ENCODE data around the gene IL1RAPL1.

Gene IL1RAPL1

DNA sequence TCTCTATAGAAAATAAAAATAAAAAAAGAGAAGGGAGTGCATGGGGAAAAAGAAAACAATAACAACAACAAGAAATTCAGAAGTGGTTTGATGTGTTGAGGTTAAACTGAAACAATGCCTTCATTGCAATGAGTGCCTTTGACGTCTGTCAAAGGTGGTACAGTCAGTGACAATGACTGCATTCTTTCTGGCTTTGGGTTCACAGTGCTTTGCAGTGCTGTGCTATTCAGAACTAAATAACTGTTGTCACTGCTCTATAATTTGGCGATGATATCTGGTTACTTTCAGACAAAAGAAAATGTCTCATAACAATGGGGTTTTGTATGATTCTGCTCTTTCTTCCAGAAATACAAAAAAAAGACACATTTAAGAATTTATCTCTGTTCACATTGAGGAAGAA, 1139.6 kb downstream of the IL1RAPL1 start:
- DNase-seq (ENCODE audit: low spot score), result no peak
- FAIRE-seq, result no peak

DNA sequence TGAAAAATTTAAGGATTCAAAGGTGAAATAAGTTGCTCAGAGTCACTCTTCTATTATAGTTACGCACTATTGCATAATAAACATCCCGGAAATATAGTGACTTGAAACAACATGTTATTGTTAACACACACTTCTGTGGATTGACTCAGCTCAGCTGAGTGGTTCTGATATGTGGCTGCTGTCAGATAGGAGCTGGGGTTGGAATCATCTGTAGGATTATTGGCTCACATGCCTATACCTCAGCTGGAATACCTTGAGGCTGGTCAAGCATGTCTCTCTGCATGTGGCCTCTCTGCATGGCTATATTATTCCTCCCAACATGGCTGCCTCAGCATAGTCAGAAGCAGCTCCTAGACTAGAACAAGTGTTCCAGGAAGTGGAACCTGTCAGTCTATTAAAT, 1141.4 kb downstream of the IL1RAPL1 start:
- no peak for FAIRE-seq

DNA sequence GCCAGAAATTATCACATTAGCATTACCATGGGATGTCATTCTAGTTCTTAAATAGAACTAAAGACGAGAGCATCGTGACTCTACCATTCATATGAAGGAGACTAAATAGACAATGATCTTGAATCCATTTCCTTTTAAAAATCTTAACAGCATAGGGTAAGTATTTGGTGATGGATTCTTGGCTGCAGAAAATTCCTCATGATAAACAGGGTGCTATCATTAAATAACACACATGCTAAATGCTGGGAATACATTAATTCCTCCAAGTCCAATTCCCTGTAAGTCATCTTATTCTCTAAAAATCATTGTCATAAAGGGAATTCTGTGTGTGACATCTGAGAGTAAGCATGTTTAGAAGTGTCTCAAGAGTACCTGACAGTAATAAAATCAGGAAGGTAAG, 1157.7 kb downstream of the IL1RAPL1 start:
- DNase-seq (ENCODE audit: low spot score), result no peak
- FAIRE-seq, result no peak

More for the DNA sequence above, 1141.4 kb downstream of the IL1RAPL1 start:
- no peak for DNase-seq (ENCODE audit: low spot score)

DNA sequence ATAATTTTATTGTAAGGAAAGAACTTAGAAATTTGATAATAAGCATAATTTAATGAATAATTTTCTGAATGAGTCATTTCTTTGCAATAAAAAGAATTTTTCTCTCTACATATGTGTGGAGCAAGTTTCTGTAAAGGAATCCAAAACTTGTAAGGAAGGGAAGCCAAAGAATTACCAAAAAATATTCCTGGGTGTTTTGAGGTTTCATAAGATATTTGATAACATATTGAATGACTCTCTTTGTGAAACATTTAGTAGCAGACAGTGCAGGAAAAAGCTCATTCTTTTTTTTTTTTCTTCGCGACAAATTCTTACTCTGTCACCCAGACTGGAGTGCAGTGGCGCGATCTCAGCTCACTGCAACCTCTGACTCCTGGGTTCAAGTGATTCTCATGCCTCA, 1159.1 kb downstream of the IL1RAPL1 start:
- FAIRE-seq (no peak), DNase-seq (ENCODE audit: low spot score) (no peak)

DNA sequence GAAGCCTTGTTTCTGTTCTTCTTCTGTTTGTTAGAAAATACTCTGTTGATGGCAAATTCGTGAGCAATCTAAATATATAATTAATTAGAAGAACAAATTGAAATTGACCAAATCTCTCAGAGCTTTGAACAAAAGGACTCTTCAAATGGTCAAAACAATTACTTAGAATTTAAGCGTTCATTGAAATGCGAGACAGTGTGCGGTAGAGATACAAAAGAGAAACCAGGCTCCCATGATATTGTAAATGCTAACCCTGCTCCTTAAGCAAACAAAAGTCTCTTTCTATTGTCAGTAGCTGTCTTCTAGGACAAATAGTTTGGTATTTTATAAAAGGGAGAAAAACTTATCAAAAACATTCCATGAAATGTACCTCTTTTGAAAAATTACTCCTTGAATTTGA, 1174.8 kb downstream of the IL1RAPL1 start:
- no peak for FAIRE-seq
- DNase-seq (ENCODE audit: low spot score), result no peak

DNA sequence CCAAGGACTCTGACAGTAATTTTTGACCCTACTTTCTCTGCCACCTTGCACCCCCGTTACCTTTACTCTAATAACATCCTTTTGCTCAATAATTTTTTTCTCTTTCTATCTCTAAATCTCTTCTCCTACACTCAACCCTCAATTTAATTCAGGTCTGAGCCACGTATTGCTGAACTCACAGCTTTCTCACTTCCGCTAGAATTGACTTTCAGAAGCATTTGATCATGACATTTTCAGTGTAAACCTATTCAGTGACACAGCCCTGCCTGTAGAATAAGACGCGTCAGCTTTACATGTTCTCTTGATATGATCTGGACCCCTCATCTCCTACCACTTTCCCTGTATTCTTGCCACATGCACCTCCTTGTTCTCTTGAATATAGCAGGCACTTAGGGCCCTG, 1188.6 kb downstream of the IL1RAPL1 start:
- FAIRE-seq, result no peak
- DNase-seq (ENCODE audit: low spot score), result no peak

DNA sequence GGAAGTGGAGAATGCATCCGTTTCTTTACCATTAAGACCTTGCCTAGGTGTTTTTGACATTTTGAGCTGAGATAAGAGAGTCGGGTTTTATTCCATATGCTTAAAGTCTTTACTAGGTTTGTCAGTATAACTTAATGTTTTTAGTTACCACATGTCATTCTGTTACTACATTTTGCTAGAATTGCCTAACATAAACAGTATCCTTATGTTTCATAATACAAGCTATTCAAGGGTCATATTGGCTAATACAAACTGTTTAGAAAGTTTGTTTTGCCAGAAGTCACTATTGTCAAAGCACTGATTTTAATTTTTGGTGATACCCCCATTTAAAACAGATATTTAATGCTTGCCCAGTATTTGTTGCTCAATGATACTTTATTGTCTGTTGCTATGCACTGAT, 1200.4 kb downstream of the IL1RAPL1 start:
- no peak for FAIRE-seq

DNA sequence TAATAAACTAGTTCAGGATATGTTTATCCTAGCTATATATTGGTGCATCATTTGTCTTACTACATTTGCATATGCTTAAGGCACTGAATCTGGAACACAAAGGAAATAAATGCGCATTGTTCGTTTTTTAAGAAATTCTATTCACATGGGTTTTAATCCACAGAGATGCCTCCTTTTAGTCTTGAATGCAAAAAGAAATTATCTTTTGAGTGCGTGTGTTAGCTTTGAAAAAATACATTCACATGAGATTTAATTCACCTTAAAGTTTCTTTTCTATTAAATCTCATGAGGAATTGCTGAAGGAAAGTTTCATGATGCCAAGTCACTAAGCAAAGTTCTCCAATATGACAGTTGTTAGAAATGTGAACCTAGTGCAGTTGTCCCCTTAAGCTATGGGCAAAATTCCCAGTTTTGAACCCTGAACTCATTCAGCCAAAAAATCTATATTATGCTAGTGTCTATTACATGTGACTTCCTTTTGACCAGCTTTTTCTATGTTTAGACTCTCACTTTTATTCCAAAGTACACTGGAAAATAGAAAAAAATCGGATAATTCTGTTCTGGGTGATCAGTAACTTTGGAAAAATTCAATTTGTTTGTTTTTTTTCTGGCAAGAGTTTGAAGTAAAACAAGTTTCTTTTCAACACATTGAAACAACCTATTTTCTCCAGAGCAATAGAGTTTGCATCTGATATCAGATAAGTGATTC, 1201.9 kb downstream of the IL1RAPL1 start:
- FAIRE-seq, result no peak
- no peak for DNase-seq (ENCODE audit: low spot score)

More for the DNA sequence above, 1200.4 kb downstream of the IL1RAPL1 start:
- no peak for DNase-seq (ENCODE audit: low spot score)

DNA sequence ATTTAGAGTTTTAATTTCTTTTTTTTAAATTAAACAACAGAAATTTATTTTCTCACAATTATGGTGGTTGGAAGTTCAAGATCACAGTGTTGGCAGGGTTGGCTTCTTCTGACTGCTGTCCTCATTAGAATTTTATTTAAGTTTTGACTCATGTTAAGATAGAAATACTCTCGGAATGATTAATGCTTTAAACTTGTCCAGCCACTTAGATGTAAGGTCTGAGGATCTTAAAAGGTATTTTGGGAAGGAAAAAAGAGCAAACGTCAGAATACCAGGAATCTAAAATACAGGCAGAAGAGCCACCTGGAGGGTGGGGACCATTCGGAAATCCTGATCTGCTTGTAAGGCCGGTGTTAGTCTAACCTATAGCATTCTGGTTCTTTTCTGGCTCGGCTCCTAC, 1205.1 kb downstream of the IL1RAPL1 start:
- FAIRE-seq (no peak), DNase-seq (ENCODE audit: low spot score) (no peak)

DNA sequence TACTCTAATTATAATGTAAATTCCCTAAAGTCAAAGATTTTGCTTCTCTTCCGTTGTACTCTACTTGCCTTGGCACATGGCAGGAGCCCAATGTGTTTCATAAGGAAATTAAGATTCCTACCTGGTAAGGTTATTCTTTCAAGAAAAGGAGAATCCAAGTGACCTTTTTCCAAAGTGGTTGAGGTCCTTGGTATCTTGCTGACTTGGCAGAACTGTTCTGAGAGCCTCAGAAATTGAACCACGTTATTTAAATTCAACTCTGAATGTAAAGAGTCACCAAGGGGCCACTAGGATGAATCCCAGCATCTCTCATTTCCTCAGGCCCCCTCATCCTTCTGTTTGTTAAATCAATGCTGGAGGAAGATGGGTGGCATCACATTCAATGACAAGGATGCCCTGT, 1209.9 kb downstream of the IL1RAPL1 start:
- DNase-seq (ENCODE audit: low spot score), result no peak
- FAIRE-seq, result no peak

DNA sequence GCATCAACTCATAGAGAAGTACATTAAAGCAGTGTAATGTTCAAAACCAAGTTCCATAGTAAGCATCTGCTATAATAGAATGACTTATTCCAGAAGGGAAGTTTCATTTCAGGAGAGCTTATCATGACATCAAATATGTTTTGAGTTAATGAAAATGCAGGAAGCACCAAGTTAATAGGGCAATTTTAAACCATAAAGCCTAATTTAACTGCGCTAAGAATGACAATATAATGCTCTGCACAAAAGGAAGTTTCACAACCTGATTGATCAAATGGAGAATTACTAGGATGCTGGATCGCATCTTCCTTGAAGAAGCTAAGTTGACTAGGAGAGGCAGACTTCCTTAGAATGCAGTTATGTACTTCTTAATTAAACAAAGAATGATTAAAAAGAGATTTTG, 1211.2 kb downstream of the IL1RAPL1 start:
- DNase-seq (ENCODE audit: low spot score), result no peak
- FAIRE-seq, result no peak

DNA sequence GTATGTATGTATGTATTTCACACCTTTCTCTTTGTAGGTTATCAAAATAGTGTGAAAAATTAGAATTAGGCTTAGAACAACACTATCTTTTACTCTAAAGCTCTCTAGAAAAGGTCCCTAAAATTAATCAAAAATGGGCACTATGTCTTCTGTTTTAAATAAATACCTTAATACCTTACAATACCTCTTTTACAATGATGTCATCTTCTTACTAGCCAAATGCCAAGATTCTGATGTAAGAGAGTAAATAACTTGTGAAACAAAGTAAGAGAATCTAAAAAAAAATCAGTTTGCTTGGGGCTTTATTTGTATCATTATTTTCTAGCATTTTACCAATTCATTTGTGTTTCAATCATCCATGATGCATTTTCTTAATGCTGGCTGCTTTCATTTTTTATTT, 1225.9 kb downstream of the IL1RAPL1 start:
- DNase-seq (ENCODE audit: low spot score), result no peak
- no peak for FAIRE-seq

DNA sequence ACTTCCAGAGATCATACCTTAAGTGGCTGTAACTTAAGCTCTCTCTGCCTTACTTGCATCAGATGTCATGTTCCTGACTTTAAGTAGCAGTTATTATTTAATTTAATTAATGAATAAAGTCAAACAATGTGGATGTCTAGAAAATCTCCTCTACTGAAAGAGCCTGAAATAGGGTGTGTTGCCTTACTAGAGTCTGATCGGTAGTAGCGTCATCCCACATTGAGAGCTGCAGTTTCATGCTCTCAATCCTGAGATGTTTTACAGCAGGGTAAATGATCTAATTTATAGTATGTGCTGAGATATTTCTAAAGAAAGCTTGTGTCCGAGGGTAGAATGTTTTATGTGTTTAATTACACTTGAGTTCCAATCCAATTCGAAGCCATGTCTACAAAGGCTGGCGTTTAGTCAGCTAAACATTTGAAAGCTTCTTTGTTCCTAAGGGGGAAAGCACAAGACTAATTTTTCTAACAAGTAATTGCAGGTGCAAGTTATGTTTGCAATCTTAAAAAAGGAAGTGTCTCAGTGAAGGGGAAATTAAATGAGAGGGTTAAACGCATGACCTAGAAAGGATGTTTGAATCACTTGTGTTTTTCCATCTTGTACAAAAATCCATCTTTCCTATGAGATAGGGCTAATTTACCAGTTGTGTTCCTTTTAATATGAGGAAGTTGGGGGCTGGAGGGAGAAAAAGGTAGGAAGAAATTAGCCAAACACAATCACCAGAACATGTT, 1237.1 kb downstream of the IL1RAPL1 start:
- FAIRE-seq (no peak), DNase-seq (ENCODE audit: low spot score) (no peak)

DNA sequence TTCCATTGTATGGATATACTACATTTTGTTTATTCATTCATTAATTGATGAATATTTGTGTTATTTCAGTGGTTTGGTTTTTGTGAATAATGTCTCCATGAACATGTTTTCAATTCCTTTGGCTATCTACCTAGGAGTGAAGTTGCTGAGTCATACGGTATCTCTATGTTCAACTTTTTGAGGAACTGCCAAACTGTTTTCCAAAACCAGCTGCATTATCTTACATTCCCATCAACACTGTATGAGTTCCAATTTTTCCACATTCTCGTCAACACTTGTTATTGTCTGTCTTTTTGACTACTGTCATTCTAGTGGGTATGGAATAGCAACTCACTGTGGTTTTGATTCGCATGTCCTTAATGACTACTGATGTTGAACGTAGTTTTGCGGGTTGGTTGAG, 1239.5 kb downstream of the IL1RAPL1 start:
- FAIRE-seq (no peak), DNase-seq (ENCODE audit: low spot score) (no peak)

DNA sequence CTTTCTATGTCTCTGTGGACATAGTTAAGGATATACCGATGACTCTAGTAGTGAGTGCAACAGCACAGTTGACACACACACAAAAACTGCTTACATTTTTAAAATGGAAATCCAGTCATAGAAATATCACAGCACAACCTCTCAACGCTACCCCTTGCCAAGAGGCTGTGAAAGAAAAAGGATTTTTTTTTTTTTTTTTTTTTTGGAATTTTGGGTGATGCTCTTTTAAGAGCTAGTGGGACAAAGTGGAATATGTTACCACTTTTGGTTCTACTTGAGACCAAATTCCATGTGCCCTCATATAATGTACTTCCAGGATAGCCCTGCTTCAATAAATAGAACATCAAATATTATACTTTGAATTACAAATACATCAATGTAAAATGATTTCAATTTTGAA, 1247.1 kb downstream of the IL1RAPL1 start:
- no peak for FAIRE-seq

DNA sequence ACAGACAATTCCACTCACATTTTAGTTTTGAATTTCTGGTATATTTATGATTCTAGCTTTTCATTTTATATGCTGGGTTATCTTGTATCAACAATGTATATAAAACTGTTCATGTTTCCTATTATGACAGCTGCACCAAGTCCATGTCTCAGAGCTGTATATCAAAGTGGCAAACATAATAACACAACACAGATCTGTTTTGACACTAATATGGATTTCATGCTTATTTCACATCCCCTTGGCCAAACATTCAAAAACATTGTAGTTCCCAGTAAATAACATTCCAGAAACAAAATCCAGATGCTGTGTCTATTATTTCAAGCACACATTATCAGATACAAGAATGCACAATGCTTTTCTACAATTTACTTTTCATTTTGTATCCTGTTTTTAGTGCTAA, 1247.5 kb downstream of the IL1RAPL1 start:
- FAIRE-seq, result no peak
- no peak for DNase-seq (ENCODE audit: low spot score)

More for the DNA sequence above, 1247.1 kb downstream of the IL1RAPL1 start:
- DNase-seq (ENCODE audit: low spot score), result no peak

DNA sequence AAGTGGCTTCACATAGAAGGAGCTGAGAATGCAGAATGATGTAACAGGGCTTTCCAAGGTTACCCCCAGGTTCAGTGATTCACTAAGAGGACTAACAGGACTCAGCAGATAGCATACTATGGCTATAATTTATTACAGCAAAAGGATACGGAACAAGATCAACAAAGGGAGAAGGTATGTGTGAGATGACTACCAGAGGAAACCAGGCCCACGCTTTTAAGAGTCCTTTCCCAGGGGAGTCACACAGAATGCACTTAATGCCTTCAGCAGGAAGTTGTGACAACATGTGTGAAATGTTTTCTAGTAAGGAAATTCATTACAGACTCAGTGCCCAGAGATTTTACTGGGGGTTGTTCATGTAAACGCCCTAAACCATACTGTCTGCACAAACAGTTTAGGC, 1254.5 kb downstream of the IL1RAPL1 start:
- DNase-seq (ENCODE audit: low spot score) (no peak), FAIRE-seq (no peak)

DNA sequence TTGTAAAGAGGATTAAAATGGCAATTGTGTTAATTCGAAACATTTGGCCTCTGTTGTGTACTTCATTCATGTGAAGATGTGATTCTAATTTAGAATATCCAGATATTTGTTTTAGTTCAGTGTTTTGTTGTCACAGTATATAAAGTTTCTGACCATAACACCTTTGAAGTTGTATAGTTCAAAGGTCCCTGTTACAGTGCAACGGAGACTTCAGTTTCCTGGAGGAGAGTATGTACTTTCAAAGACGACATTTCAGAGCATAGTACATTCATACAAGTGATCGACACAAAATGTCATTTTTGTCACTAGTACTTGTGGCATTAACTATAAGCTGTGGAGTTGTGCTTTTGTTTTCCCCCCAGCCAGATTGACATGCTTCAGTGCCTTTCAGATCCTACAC, 1255.3 kb downstream of the IL1RAPL1 start:
- no peak for FAIRE-seq

DNA sequence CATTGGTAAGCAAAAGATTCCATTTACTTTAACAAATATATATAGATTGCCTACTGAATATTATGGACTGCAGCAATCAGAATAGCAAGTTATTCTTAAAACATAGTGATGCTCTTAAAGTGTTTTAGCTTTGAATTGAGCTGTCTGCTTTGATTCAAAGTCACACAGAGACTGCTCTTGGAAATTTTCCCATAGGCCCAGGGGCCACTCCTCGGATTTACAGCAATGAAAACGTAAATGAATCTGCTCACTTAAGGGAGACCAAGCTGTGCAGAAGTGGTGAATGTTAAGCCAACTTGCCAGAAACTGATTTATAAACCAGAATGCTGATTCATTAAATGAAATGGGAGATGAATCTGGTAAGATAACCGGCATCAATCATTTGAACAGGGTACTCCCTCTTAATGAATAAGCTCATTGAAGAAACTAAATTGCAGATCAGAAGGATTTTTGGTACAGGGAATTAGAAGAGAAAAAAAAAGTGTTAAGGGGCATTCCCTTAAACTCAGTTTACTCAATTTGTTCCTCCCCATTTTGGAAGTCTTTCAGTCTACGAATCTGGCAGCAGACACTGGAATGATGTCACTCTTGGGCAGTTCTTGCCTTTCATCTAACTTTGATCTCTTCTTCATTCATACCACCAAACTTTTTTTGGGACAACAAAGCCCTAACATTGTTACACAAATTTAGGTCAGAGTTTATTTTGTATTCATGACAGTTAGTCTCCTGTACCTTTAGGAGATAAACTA, 1264.8 kb downstream of the IL1RAPL1 start:
- FAIRE-seq, result no peak
- DNase-seq (ENCODE audit: low spot score), result no peak

More for the DNA sequence above, 1255.3 kb downstream of the IL1RAPL1 start:
- DNase-seq (ENCODE audit: low spot score), result no peak

DNA sequence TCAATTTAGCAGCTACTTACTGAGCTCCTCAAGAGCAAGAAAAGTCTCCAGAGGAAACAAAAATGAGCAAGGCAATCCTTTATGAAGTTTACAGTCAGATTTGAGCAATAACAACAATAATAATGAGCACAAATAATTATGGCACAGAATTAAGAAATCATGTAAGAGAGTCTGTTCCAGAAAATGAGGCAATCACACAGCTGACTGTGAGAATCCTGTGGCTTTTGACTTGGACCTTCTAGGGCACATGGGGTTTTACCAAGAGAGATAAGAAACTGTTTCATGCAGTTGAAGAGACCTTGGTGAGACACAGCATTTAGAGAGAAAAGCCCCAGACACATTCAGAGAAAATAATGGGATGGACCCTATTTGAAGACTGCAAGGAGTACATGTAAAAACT, 1265.5 kb downstream of the IL1RAPL1 start:
- DNase-seq (ENCODE audit: low spot score), result no peak
- no peak for FAIRE-seq

DNA sequence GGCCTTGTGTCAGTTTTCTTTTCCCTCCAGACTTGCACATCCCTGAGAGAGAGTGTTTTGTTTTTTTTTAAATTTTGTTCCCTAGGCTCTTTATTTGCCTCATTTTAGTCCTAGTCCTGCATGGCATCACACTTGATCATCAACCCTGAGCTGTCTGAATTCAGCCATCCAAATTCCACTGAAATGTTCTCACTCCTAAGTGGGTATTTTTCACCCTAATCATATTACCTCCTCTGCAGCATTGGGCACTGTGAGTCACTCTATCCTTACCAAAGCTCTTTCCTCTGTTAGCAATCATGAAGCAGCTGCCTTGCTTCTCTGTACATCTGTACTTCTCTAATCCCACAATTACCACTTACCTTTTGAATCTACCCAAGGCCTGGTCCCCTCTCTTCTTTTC, 1271.5 kb downstream of the IL1RAPL1 start:
- FAIRE-seq (no peak), DNase-seq (ENCODE audit: low spot score) (no peak)

DNA sequence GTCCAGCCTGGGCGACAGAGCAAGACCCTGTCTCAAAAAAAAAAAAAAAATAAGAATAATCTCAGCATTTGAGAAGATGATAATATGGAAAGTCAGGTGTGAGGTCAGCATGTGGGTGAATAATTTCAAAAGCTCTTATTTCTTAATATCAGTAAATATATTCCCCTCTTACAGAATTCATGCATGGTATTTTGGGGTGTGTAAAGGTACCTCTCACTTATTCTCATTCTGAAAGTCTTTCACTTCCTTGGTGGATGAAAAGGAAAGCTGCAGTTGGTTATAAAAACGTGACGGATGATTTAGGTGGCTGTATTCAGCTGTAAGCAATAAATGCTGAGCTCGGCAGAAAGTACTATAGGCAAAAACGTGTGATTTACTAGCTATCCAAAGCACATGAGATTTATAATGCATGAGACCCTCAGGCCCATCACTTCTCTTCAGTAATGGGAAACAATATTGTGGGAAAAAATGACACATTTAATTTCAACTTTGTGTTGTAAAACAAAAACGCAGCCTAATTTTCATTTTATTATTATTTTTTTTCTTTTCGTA, 1275.0 kb downstream of the IL1RAPL1 start:
- no peak for DNase-seq (ENCODE audit: low spot score)

More for the DNA sequence above, 1275.0 kb downstream of the IL1RAPL1 start:
- no peak for FAIRE-seq
